T-cell (primary cell): ENCODE measurements around the gene ERMN. TPM values are rescaled to one million over a fixed set of nuclear protein-coding genes. Genes with fewer than 3 reads are reported as not detected.
A peak's percentile ranks its signal among the peaks of the same experiment; 100 is the strongest.

Source experiments
- ATAC-seq, 4 experiments: fragments of 200-7000 bp in 3 of 4; fragments of 150-1000 bp in 1 of 4; cut with Tn5 transposase; replicated peaks in 1 of 4; 1 replicate in 3 of 4; 2 replicates in 1 of 4; pipeline ENCODE4 v1.10.0; 2021; ENCODE audit warnings: moderate library complexity in 3 of 4, mild to moderate bottlenecking in 2 of 4, moderate number of reproducible peaks in 1 of 4
- CTCF ChIA-PET, 2 donors: fragments of 300-600 bp; sonication (Branson Sonifier 250); formaldehyde crosslinking; loops; one replicate each; lab custom pipeline; 2022; ENCODE audit warnings: antibody characterized with exemption in 2 of 2; lab: Charles Lee
- POLR2A ChIA-PET, 2 donors: fragments of 300-600 bp; sonication (Branson Sonifier 250); formaldehyde crosslinking; loops; one replicate each; lab custom pipeline; 2022; ENCODE audit warnings: antibody characterized with exemption in 2 of 2; lab: Charles Lee
- DNase-seq, 35 experiments: peaks; one replicate each; pipeline versions ENCODE4 v3.0.0 to v3.0.0-alpha.2; 2013 to 2023
- H3K27ac ChIP-seq: one replicate; pipeline ENCODE4 v1.5.1; 2013; ENCODE audit warnings: low read length
- H3K27me3 ChIP-seq, 2 experiments: replicated peaks in 1 of 2; 1 replicate in 1 of 2; 2 replicates in 1 of 2; pipeline versions ENCODE4 v1.6.1 to v1.7.0; 2013; ENCODE audit warnings: low read length in 1 of 2, mixed read lengths in 1 of 2; ENCODE audit not compliant: control insufficient read depth in 2 of 2, insufficient read depth in 2 of 2; ENCODE audit errors: extremely low read depth in 1 of 2
- H3K36me3 ChIP-seq, 2 donors: 1 replicate in 1 of 2; 2 replicates in 1 of 2; pipeline versions ENCODE4 v1.6.1 to v1.7.0; 2013; ENCODE audit warnings: low read length in 1 of 2; ENCODE audit not compliant: control insufficient read depth in 2 of 2, insufficient read depth in 1 of 2; ENCODE audit errors: extremely low read depth in 1 of 2
- H3K4me1 ChIP-seq, 2 experiments: 1 replicate in 1 of 2; 2 replicates in 1 of 2; pipeline versions ENCODE4 v1.6.1 to v1.7.0; 2013; ENCODE audit warnings: low read length in 2 of 2, mixed read lengths in 1 of 2; ENCODE audit not compliant: insufficient read depth in 2 of 2, control insufficient read depth in 1 of 2; ENCODE audit errors: extremely low read depth in 1 of 2
- H3K4me3 ChIP-seq, 2 donors: 1 replicate in 1 of 2; 2 replicates in 1 of 2; pipeline versions ENCODE4 v1.5.1 to v1.7.0; 2013; ENCODE audit warnings: mild to moderate bottlenecking in 2 of 2, low read length in 1 of 2, moderate library complexity in 1 of 2; ENCODE audit not compliant: control insufficient read depth in 1 of 2; ENCODE audit errors: extremely low read depth in 1 of 2
- H3K9me3 ChIP-seq: 2 replicates; pipeline ENCODE4 v1.7.0; 2013
- H3K27ac Mint-ChIP-seq, 2 donors: one replicate each; pipeline ENCODE4 v1.8.0; 2020 to 2021; ENCODE audit warnings: mild to moderate bottlenecking in 2 of 2, mixed read lengths in 2 of 2
- H3K27me3 Mint-ChIP-seq, 2 donors: one replicate each; pipeline ENCODE4 v1.8.0; 2021 to 2022; ENCODE audit warnings: mixed read lengths in 2 of 2
- H3K36me3 Mint-ChIP-seq: one replicate; pipeline ENCODE4 v1.8.0; 2021; ENCODE audit warnings: mixed read lengths
- H3K4me1 Mint-ChIP-seq, 3 donors: one replicate each; pipeline ENCODE4 v1.8.0; 2020 to 2022; ENCODE audit warnings: mixed read lengths in 3 of 3, mild to moderate bottlenecking in 1 of 3
- H3K4me3 Mint-ChIP-seq, 3 donors: one replicate each; pipeline ENCODE4 v1.8.0; 2020 to 2022; ENCODE audit warnings: mild to moderate bottlenecking in 3 of 3, mixed read lengths in 3 of 3, moderate library complexity in 3 of 3
- H3K9me3 Mint-ChIP-seq, 3 donors: one replicate each; pipeline ENCODE4 v1.8.0; 2020 to 2022; ENCODE audit warnings: mixed read lengths in 3 of 3
- WGBS: methylation state at CpG from one replicate; pipeline ENCODE4 v1.1.5; 2013; ENCODE audit warnings: missing lambda C conversion rate; ENCODE audit not compliant: insufficient coverage; 5-methylcytosine and 5-hydroxymethylcytosine counted together
- total RNA-seq, 35 experiments: library from RNA in 6 of 35; stranded (reverse) in 6 of 35; fragments of 120-200 nt in 1 of 35; gene quantifications; one replicate each; pipeline versions ENCODE4 v1.2.1 to v1.2.4 and lab custom pipeline; 2013 to 2026

Gene ERMN
- total RNA-seq, 5 donors from 2014 or later (not counting 1 experiment from before 2014, with no cell fraction given), result 2.2 to 12.8 (median 4.3) TPM

- Histone ChIP-seq H3K9me3 (no peaks in the 10 kb centered on the region), H3K27ac (no peak overlapping the region), H3K4me1 (peaks cover 3 to 26% of the 10 kb centered on the region in 2 experiments), H3K4me3 (no peak overlapping the region), H3K27me3 (no peaks in the 10 kb centered on the region), H3K36me3 (no peaks in the 10 kb centered on the region)
- CTCF ChIA-PET, result interaction anchor here in 1 of 2 donors (1.0 kb wide), 1 partner anchor 130 kb away, joined by 5 read pairs; no protein-coding TSS in a partner anchor
- no peak for DNase-seq
- Mint-ChIP-seq H3K4me1 (peaks cover 38 to 46% (median 45%) of the 10 kb centered on the region in 3 donors), H3K36me3 (peaks cover 41% of the 10 kb centered on the region), H3K4me3 (no peak overlapping the region), H3K27ac (no peak overlapping the region), H3K27me3 (no peaks in the 10 kb centered on the region), H3K9me3 (peaks cover 8 to 11% (median 8%) of the 10 kb centered on the region in 3 donors)
- no peak for ATAC-seq
- no CpG with 5 or more reads among the region's 2 CpGs for WGBS
- POLR2A ChIA-PET, result no interaction called here
Observed at GRCh38 chr2:157362627-157363026, 37.0 kb upstream of the ERMN start.

- CTCF ChIA-PET, result no interaction called here
- H3K27ac Mint-ChIP-seq, result peak overlapping the region in 1 of 2 donors; percentile 36
- DNase-seq, result no peak
- no peaks in the 10 kb centered on the region for H3K27me3 Mint-ChIP-seq
- Histone ChIP-seq H3K4me3 (no peak overlapping the region), H3K36me3 (no peaks in the 10 kb centered on the region), H3K27ac (no peak overlapping the region), H3K9me3 (no peaks in the 10 kb centered on the region), H3K27me3 (no peaks in the 10 kb centered on the region), H3K4me1 (peaks cover 3 to 26% of the 10 kb centered on the region in 2 experiments)
- H3K4me3 Mint-ChIP-seq, result no peak overlapping the region
- POLR2A ChIA-PET, result no interaction called here
- H3K4me1 Mint-ChIP-seq, result peaks cover 37 to 51% (median 47%) of the 10 kb centered on the region in 3 donors
- no peak for ATAC-seq
- peaks cover 8% of the 10 kb centered on the region in 3 donors for H3K9me3 Mint-ChIP-seq
- H3K36me3 Mint-ChIP-seq, result peaks cover 39% of the 10 kb centered on the region
Observed at GRCh38 chr2:157361526-157361925, 35.9 kb upstream of the ERMN start.

GRCh38 chr2:157359628-157360027, 34.0 kb upstream of the ERMN start:
- Histone ChIP-seq H3K27me3 (no peaks in the 10 kb centered on the region), H3K4me1 (peaks cover 3 to 28% of the 10 kb centered on the region in 2 experiments), H3K36me3 (no peaks in the 10 kb centered on the region), H3K27ac (no peak overlapping the region), H3K4me3 (no peak overlapping the region), H3K9me3 (no peaks in the 10 kb centered on the region)
- Mint-ChIP-seq H3K4me1 (peaks cover 41 to 57% (median 48%) of the 10 kb centered on the region in 3 donors), H3K27me3 (no peaks in the 10 kb centered on the region), H3K9me3 (peaks cover 7 to 8% (median 8%) of the 10 kb centered on the region in 3 donors), H3K36me3 (peaks cover 32% of the 10 kb centered on the region), H3K27ac (no peak overlapping the region), H3K4me3 (no peak overlapping the region)
- POLR2A ChIA-PET, result interaction anchor here in 1 of 2 donors (0.7 kb wide), 1 partner anchor 50 kb away, joined by 3 read pairs; no protein-coding TSS in a partner anchor
- DNase-seq (no peak), ATAC-seq (no peak)
- CTCF ChIA-PET, result no interaction called here
- no CpG with 5 or more reads among the region's 2 CpGs for WGBS

- Histone ChIP-seq H3K27me3 (no peaks in the 10 kb centered on the region), H3K27ac (no peak overlapping the region), H3K9me3 (no peaks in the 10 kb centered on the region), H3K36me3 (no peaks in the 10 kb centered on the region), H3K4me1 (peaks cover 0 to 18% of the 10 kb centered on the region in 2 experiments), H3K4me3 (no peak overlapping the region)
- ATAC-seq (no peak), DNase-seq (no peak)
- Mint-ChIP-seq H3K36me3 (peaks cover 18% of the 10 kb centered on the region), H3K27me3 (no peaks in the 10 kb centered on the region), H3K27ac (peak overlapping the region; percentile 2 to 19), H3K9me3 (peaks cover 0 to 3% (median 0%) of the 10 kb centered on the region in 3 donors), H3K4me1 (peaks cover 44 to 65% (median 48%) of the 10 kb centered on the region in 3 donors), H3K4me3 (no peak overlapping the region)
- CTCF ChIA-PET, result interaction anchor here in 1 of 2 donors (0.5 to 1.7 kb wide), 4 partner anchors 19 to 626 kb away, joined by 3 to 4 read pairs (median 4); no protein-coding TSS in a partner anchor
- POLR2A ChIA-PET, result no interaction called here
- no CpG with 5 or more reads among the region's 1 CpG for WGBS
Observed at GRCh38 chr2:157355618-157356017, 30.0 kb upstream of the ERMN start.

GRCh38 chr2:157349949-157350515, 24.4 kb upstream of the ERMN start:
- ChIA-PET POLR2A (no interaction called here), CTCF (interaction anchor here (0.9 to 2.3 kb wide), 5 partner anchors 13 to 43 kb away, joined by 3 to 10 read pairs (median 3); no protein-coding TSS in a partner anchor)
- H3K36me3 ChIP-seq, result no peaks in the 10 kb centered on the region
- Mint-ChIP-seq H3K27ac (no peak overlapping the region), H3K27me3 (no peaks in the 10 kb centered on the region), H3K4me3 (no peak overlapping the region), H3K4me1 (peaks cover 55 to 68% (median 57%) of the 10 kb centered on the region in 3 donors), H3K9me3 (peaks cover 0 to 8% (median 5%) of the 10 kb centered on the region in 3 donors), H3K36me3 (peaks cover 24% of the 10 kb centered on the region)
- no peak overlapping the region for H3K4me3 ChIP-seq
- DNase-seq (no peak), ATAC-seq (no peak)
- no peaks in the 10 kb centered on the region for H3K27me3 ChIP-seq
- no peaks in the 10 kb centered on the region for H3K9me3 ChIP-seq
- WGBS, result 86% methylated on average over 1 of the region's 1 CpG
- H3K27ac ChIP-seq, result no peak overlapping the region
- H3K4me1 ChIP-seq, result peaks cover 0 to 10% of the 10 kb centered on the region in 2 experiments

- Mint-ChIP-seq H3K9me3 (peaks cover 15 to 20% (median 19%) of the 10 kb centered on the region in 3 donors), H3K4me1 (peaks cover 47 to 55% (median 49%) of the 10 kb centered on the region in 3 donors), H3K27me3 (no peaks in the 10 kb centered on the region), H3K36me3 (peaks cover 31% of the 10 kb centered on the region), H3K4me3 (peak overlapping the region in 2 of 3 donors; percentile 5 to 24), H3K27ac (peak overlapping the region; percentile 36 to 80)
- H3K36me3 ChIP-seq, result peaks cover 0 to 1% of the 10 kb centered on the region in 2 donors
- ATAC-seq (peak in 2 of 4 experiments; percentile 30 to 54), DNase-seq (no peak)
- H3K4me3 ChIP-seq, result no peak overlapping the region
- H3K9me3 ChIP-seq, result no peaks in the 10 kb centered on the region
- H3K27ac ChIP-seq, result no peak overlapping the region
- POLR2A ChIA-PET, result interaction anchor here in 1 of 2 donors (0.6 kb wide), 2 partner anchors 58 to 113 kb away, joined by 3 read pairs; no protein-coding TSS in a partner anchor
- WGBS, result no CpG with 5 or more reads among the region's 3 CpGs
- no peaks in the 10 kb centered on the region for H3K27me3 ChIP-seq
- CTCF ChIA-PET, result interaction anchor here (0.6 to 3.7 kb wide), 5 partner anchors 10 to 251 kb away, joined by 3 to 22 read pairs (median 5); no protein-coding TSS in a partner anchor
- peaks cover 0 to 4% of the 10 kb centered on the region in 2 experiments for H3K4me1 ChIP-seq
Observed at GRCh38 chr2:157348291-157348921, 22.8 kb upstream of the ERMN start.
